Esophagus mucosa (tissue), 1 donor: Measurements from ENCODE around the gene LRP8. TPM values are rescaled to one million over a fixed set of nuclear protein-coding genes. Genes with fewer than 3 reads are reported as not detected.
"Not testable (repeated sequence)": the region's sequence is repeated elsewhere in the genome, so short reads cannot be mapped to it uniquely, and the experiment has no call there.

Source experiments
- ATAC-seq: fragments of 200-7000 bp; cut with Tn5 transposase; one replicate; pipeline ENCODE4 v1.9.1; 2020
- total RNA-seq: library from RNA; stranded (reverse); gene quantifications from one replicate; pipeline ENCODE4 v1.2.4, GENCODE V29; 2023
- donor health status: DM: yes; HTN: yes; CAD: no.

LRP8 gene
- total RNA-seq, 1 donor from 2014 or later = 21.0 TPM

DNA sequence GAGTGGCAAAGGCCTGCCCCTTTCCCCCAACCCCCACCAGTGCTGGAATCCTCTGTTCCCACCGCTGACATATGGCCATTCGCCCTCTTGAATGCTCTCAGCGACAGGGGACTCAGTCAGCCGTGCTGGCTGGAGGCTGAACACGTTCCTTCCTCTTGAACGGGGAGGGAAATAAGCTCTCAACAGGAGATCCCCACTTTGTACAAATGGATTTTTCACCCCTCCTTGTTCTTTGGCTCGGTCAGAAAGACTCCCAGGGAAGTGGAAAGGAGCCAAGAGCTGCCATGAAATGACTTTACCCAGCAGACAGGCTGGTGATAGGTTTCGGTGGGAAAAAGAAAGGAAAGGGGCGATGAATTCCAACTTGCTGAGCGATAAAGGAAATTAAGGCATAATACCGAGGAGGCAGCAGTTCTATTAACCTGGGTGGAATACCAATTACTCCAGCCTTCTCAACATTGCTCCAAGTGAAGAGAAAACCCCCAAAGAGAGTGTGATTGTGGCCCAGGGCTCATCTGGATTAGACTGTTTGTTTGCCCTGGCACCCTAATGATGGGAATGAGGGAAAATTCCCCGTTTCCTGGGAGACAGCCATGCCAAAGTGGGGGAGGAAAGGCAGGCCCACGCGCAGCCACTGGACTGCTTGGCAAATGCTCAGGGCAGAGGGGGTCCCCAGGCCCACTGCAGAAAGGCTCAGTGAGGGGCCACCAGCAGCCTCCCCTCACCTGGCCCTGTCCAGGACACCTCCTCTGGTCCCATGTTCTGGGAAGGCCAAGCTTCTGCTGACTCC, 23.9 kb downstream of the LRP8 start:
- ATAC-seq = no peak

DNA sequence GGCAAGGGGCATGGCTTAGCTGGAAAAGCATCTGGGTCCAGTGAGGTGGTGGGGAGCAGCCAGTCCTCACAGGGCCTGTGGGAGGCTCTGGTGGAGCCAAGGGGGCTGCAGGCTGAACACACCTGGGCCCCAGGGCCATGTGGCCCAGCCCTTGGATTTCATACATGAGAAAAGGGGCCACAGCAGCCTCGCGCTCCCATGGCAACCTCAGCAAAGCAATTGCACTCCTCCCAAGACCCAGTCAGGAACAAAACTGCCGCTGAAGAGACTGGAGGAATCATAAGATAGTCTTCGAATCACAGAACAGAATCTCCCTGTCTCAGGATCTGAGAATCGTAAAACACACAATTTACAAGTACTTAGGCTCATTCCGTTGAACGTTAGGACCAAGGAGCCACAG, 24.6 kb downstream of the LRP8 start:
- no peak for ATAC-seq

DNA sequence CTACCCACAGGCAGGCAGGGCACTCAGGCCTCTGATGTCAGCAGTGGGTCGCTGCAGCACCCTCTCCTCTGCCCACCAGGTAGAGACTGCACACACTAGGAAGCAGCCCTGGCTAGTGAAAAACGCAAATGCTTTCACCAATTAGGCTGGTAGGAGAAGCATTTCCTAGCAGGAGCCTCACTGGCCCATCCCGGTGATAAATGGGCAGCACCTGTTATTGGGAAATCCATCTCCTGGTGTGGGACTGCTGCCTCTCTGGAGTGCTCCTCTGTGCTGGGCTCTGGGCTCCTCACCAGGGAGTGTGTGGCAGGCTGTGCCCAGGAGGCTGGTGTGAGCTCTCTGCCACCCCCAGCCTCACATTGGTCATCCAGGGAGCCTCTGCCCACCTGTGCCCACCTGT, 28.6 kb downstream of the LRP8 start:
- no peak for ATAC-seq

DNA sequence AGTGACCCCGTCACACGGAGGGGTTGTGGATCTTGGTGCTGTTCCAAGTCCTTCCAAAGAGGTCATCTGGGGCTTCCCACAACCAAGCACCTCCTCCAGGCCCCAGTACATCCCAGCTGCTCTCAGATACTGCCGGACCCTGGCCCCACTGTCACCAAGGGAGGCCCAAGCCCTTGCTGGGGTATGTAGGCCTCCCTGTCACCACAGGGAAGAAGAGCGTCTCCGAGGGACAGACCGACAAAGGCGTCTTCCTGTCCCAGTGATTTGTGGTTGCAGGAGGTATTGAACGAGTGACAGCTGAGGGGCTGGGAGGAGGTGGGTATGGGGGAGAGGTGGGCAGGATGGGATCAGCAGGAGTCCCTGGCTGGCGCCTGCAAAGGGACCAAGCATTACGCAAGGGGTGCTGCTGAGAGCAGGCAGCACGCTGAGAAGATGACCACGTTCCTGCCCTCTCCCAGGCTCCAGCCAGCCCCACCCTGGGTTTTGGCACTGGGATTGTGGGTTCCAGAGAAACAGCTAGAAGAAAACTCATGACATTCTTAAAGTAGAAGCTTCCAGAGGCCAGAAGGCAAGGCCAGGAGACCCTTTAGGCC, 29.7 kb downstream of the LRP8 start:
- no peak for ATAC-seq

DNA sequence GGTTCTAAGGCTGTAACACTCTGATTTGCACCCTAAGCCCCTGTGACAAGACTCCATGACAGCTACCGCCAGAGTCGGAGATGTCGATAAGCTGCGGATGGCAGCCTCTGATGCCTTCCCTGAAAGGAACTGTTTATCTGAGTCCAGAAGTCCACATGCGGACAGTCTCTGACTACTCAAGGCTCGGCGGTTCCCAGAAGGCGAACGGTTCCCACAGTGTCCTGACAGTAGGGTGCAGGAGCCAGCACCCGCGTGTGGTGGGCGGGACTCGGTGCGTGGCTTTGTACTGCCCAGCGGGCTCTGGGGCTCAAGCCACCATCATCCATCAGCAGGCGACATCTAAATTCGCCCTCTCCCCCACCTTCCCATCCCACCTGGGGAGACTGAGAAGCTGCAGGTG, 30.7 kb downstream of the LRP8 start:
- no peak for ATAC-seq

DNA sequence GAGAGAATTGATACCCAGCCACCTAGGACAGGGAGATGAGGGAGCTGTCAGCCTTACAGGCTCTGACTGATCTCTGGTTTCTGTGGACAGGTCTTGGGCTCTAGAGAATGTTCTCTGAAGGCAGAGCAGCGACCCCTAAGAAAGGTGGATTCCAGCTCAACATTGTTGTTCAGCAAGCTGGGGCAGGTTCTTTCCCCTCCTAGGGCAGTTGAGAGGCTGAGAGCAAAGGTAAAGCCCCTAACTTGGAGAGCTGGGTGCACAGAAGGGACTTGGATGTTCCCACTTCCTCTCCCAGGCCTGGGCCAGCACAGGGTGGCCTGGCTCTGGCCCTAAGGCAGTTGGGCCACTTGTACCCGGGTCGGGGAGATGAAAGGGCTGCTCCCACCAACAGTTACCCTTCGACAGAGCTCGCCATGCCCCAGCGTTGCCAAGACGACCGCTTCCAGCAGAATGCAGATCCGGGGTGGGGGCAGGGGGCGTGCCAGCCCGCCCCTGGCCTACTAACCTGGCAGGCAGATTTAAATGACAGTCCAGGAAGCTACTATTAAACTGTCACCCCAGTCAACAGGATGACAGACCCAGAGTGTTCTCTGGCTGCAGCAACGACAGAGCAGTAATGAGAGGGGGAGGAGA, 31.6 kb downstream of the LRP8 start:
- no peak for ATAC-seq

DNA sequence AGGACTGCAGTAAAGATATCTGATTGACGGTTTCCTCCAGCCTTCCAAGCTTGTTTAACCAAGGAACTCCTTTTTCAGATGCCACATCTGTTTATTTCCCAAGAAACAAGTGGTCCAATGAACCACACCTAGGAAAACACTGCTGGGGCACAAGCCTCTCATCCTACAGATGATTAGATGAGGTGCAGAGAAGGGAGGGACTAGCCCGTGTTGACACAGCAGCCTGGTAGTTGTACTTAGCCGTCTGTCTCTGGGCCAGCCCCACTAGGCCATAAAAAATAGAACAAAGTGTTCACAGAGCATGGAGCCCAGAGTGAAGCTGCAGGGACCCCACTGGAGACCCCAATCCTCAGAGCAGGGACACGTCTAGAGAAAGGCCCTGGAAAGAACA, 32.1 kb downstream of the LRP8 start:
- no peak for ATAC-seq

DNA sequence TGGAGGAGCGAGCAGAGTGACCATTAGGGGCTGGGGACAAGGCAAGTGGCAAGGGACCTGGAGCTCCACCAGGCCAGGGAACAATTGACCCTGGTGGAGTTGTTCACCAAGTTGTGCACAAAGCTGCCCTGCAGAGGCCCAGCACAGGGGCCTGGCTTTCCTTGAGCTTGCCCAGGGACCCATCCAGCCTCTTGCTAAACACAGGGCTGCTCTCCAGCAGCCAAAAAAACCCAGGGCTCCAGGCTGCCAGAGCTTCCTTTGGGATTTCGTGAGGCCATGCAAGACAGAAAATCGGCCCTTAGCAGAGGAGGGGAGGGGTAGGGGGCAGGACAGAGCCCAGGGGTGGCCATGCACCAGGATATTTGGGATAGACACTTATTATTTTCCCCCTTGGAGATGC, 32.6 kb downstream of the LRP8 start:
- no peak for ATAC-seq

DNA sequence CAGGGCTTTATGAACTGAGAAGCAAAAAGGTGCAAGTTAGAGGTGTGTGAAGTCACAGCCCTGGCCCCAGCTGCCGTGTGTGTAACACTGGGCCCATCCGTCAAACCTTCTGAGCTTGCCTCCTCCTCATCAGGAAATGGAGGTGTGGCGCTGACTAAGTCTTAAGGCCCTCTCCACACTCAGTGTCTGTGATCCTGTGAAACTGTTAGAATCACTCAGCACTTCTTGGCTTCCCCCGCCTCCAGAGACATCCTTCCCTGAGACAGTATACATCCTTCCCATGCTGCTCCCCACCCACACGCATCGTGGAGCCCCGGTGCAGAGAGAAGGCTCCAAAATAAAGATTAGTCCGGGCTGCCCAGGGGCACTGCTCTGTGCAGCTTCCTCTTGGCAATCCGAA, 33.3 kb downstream of the LRP8 start:
- peak; percentile 78 for ATAC-seq

DNA sequence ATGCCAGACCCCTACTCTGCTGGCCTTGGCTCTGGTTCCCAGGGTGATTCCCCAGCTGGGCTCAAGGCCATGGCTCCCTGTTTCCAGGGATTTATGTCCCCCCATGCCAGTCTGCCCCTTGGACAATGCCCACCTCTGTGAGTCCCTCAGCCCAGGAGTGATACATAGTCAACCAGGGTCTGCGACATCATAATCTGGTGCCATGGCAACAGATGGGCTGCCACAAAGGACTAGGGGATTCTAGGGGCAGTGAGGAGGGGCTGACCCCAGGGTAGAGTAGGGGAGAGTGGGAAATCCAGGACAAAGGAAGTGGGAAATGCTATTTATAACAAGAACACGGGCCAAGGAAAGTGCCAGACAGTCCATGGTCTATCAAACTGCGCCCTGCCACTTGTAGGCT, 33.8 kb downstream of the LRP8 start:
- ATAC-seq = no peak

DNA sequence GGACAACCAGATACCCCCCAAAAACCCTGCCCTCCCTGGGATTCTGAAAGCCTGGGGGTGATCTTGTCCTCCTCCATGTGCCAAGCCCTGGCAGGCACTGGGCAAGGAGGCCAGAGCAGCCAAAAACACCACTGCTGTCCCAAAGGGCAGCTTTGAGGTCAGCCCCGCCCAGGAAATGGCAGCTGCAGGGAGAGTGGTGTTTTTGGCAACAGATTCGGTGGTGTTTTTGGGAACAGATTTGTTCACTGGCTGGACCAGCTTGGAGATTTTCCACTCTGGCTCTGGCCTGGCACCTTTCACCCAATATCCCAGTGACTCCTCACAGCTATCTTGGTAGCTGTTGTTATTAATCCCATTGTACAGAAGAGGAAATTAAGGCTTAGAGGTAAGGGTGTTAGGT, 34.7 kb downstream of the LRP8 start:
- no peak for ATAC-seq

DNA sequence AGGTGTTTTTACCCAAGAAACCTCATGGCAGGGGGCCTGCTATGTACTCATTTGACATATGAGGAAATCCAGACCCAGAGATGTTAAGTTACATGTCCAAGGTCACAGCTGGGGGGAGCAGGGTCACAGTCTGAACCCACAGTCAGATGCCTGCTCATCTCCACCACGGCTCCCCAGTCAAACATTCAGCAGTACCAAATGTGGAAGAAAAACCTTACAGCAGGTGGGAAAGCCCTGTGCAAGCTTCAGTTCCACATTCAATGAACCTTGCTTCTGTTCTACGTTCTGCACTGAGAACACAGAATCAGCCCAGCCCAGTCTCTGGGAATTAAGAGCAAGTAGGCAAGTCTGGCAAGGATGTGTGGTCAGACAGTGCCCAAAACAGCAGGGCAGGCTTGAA, 35.2 kb downstream of the LRP8 start:
- no peak for ATAC-seq

DNA sequence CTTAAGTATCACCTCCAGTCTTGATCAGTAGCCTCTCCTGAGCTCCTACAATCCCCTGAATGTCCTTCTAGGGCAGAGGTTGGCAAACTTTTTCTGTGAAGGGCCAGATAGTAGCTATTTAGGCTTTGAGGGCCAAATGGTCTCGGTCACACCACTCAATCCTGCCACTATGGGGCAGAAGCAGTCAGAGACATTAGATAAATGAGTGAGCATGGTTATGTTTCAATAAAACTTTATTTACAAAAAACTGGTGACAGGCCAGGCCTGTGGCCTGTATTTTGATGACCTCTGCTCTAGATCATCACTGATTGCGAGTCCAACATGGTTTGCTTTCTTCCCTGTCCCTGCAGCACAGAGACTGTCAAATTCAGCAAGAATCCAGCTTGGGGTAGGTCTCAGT, 36.3 kb downstream of the LRP8 start:
- ATAC-seq = no peak

DNA sequence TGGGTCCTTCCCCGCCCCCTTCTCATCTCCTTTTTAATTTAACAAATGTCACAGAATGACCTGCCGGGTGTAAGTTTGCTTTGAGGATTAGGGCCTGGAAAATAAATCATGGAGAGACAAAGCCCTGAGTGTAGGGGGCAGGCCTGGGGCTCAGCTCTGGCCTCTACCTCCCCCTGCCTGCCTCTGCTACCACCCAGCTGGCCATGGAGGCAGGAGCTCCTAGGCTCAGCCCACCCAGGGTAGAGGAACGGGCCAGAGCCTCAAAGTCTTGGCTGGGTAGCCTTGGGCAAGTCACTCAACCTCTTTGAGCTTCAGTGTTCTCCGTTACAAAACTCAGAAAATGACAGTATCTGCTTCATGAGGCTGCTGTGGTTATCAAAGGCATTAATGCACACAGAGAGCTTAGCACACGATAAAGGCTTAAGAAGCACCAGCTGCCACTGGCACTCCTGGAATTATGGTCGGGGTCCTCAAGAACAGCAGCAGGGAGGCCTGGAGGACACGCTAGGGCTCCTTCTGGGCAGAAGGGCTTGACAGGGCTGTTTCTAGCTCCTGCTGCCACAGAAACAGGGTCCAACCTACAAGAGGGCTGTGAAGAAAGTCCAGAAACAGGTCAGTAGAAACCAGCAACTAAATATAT, 39.0 kb downstream of the LRP8 start:
- no peak for ATAC-seq

DNA sequence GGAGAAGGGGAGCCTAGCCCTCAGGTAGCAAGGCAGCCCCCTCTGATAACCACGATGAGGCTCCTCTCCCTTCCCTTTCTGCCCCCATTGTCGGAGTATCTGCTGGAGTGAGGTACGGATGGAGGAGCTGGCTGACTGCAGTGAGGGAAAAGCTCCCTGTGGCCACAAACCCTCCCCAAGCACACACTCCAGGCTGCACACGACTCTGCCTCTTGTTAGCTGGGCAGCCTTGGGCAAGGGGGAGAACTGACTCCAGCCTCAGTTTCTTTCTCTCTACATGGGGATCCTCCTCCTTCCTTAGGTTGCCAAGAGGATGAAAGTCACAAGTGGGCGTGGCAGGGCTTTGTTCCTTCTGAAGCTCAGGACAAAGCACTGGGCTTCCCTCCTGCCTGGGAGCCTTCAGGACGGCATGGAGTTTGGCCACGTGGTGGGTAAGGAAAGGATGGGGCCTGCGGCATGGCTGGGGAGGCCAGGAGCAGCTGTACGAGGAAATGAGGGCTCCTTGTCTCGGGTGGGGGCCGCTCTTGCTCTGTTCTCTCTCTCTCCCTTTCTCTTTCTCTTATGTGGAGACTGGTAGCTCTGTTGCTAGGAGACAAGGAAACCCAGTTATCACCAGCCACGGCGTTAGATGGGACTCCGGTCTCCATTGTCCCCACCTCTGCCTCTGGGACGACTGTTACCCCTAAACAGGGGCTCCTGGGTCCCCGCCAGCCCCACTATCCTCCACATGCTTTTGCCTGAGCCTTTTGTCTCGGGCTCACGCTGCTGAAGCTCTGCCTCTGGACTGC, 39.7 kb downstream of the LRP8 start:
- no peak for ATAC-seq

DNA sequence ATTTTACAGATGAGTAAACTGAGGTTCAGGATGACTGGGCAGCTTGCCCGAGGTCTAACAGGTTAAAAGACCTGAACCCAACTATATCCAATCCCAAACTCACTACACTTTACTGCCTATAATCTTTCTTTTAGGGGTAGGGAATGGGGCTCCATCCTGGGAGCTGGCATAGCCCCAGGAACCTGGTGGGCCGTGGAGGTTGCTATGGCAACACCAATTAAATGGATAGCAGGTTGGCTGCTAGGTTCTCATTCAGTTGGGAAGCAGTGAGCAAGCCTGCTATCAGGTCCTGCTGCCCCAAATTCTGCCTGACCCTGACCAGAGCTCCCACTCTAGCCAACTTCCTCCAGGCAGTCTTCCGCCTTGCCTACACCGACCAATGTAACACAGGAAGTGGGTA, 40.9 kb downstream of the LRP8 start:
- no peak for ATAC-seq

DNA sequence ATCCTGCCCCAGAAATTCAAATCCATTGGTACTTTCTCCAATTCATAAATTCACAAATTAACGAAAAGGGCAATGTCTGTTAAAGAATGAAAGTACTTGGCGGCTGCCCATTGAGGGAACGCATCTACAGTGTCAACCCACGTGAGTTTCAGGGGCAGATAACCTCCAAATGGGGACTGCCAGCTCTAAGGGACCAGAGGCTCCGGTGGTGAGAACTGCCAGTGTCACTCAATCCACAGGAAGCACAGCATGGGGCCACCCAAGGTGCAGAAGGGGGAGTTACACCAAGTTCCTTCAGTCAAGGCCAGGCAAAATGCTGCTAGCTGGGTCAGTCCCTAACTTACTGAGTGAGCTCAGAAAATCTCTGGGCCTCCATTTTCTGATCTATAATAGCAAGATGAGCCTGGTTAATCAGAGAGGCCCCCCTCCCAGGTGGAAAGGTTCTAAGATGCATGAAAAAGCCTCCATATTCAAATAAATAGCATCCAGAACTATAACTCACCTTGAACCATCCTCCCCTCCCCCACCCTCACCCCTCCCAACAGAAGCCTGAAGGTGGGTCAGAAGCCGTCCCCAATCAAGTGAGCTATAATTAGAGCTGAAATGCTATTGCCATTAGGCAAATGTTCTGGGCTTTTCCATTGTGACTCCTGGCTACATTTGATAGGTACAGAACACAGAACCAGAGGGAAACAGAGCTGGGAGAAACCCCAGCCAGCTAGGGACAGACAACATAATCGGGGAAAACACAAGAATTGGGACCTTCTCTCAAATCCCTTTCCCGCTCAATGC, 41.7 kb downstream of the LRP8 start:
- ATAC-seq = no peak

DNA sequence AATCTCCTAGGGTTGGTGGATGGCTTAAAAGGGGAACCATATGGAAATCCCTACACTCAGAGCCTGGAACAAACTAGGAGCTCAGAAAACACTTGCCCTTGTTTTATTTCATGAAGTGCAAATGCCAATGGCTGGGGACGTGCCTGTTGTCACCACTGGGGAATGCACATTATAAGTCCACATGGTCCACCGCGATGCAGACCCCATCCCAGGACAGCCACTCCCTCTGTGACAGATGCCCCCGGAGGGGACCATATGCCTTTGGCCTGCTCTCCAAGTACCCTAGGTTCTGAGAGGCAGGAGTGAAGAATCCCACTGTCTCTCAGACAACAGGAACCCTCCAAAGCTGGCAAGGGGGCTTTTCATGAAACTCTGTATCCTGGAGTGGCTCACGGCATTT, 42.3 kb downstream of the LRP8 start:
- ATAC-seq = no peak

DNA sequence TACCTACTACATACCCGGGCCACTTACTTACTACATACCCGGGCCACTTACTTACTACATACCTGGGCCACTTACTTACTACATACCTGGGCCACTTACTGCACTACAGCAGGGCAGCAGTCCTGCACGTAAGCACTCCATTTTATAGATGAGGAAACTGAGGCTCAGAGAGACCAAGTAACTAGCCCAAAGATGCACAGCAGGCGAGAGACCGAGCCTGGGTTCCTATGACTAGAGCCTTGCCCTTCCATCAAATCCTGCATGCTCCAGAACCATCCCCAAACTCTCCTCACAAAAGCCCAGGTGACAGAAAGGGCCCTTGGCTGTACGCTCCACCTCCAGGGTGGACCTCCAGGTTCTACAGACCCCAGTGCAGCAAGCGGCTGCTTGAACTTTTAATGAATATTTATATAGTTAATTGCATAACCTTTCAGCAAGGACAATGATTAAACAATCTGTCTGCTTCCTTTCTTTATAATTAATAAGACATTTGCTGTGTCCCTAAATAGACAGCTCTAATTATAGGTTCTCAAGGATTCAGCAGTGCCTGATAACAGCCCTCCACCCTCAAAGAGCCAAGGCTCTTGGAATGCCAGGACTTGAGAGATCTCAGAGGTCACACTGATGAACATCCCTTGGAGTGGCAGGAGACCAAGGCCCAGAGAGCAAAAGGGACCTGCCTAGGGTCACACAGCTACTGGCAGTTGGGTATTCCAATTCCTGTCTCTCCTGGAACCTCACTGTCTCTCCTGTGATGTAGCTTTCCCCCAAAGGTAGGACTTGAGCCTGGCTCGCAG, 43.4 kb downstream of the LRP8 start:
- no peak for ATAC-seq

DNA sequence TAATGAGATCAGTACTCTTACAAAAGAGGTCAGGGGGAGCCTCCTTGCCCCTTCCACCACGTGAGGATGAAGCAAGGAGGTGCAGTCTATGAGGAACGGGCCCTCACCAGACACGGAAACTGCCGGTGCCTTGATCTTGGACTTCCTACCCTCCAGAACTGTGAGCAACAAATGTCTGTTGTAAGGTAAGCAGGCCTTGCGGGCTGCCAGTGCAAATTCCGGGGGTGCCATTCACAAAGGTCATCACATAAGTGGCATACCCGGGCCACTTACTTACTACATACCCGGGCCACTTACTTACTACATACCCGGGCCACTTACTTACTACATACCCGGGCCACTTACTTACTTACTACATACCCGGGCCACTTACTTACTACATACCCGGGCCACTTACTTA, 44.7 kb downstream of the LRP8 start:
- ATAC-seq = not testable (repeated sequence)

DNA sequence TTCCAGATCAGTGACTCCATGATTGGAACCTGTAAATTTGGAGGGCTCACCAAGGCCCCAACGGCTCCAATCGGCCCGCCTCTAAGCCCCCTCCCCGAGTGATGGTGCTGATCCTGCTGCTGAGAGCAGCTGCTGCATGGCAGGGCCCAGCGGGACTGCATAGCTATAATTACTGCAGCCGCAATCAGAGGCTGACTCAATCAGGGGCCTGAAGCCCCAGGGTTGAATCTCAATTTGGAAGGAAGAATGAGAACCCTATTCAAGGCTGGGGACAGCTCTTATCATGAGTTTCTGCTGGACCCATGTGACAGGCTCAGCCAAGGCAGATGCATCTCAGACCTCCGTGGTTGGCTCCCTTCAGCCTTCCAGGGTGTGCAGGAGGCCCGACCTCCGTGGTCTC, 46.7 kb downstream of the LRP8 start:
- ATAC-seq = no peak
